Measurements from ENCODE around the gene FAM161B.

GRCh38 chr14:73995977-73996378 lies 46.1 kb upstream of the FAM161B start:
- TF ChIP-seq CTCF (IDR thresholded peaks at IDR 0.05; ENCODE audit: insufficient read depth, low read length, poor library complexity, severe bottlenecking) (no peak), EZH2phosphoT487 (conservative IDR thresholded peaks at IDR 0.05; ENCODE audit: low read length) (no peak)

All from SU-DHL-6 (cell line).